Stimulated activated CD4-positive, alpha-beta T cell treated with anti-CD3 and anti-CD28 coated beads, Interleukin-4, amount 100 ng/mL, for 24 hours (primary cell): Measurements from ENCODE around the gene GUCY1A1.
"Not testable (repeated sequence)": the region's sequence is repeated elsewhere in the genome, so short reads cannot be mapped to it uniquely, and the experiment has no call there.

Experiments
- DNase-seq: peaks from one replicate; pipeline ENCODE4 v3.0.0-alpha.2; 2020

GUCY1A1 gene

DNA sequence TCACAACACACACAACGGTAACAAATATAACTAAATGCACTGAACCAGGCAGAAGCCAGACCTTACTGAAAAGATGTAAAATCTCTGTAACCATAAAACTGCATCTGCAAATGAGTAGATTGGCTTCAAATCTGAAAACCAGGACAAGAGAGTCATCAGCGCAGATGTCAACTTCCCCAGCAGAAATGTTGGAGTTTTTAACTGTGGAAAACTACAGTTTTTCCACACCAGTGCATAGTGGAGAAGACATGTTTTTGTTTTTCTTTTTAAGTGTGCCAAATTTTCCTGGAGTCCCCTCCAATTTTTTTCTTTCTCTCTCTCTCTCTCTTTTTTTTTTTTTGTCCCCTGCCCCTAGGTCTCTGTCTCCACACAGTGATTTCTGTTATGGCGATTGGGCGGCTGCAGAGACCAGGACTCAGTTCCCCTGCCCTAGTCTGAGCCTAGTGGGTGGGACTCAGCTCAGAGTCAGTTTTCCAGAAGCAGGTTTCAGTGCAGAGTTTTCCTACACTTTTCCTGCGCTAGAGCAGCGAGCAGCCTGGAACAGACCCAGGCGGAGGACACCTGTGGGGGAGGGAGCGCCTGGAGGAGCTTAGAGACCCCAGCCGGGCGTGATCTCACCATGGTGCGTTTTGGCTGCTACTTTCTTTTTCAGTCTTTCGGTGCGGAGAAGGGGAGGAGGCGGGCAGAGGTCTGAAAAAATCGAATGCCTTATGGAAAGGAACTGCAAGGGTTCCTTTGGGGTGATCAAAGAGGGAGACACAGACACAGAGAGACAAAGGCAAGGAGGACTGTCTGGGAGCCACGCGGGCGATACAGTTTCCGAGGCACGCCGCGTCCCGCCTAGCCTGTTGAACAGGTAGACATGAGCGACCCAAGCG lies at the start of gene GUCY1A1:
Gene GUCY1A1, plus strand, starts transcription at position 505 of the 878 bp plus-strand sequence. CDS start 30,020 bp downstream, outside the sequence.
- no peak for DNase-seq

DNA sequence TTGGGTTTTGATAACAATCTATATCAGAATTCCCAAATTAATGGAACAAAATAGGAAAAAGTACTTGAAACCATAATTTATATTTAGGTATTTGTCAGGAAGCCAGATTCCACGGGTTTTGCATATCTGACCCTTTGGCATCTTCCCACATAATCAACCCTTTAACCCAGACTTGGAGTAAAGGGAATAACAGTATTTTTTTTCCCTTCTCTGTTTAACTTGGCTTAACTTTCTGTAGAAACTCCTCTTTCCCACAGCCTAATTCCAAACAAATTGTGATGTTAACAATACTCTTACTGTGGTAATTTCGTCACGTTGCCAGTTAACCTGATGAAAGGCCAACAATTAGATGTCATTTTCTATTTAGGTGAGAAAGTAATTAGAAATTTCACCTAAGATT lies 49.4 kb upstream of the GUCY1A1 start:
- no peak for DNase-seq

DNA sequence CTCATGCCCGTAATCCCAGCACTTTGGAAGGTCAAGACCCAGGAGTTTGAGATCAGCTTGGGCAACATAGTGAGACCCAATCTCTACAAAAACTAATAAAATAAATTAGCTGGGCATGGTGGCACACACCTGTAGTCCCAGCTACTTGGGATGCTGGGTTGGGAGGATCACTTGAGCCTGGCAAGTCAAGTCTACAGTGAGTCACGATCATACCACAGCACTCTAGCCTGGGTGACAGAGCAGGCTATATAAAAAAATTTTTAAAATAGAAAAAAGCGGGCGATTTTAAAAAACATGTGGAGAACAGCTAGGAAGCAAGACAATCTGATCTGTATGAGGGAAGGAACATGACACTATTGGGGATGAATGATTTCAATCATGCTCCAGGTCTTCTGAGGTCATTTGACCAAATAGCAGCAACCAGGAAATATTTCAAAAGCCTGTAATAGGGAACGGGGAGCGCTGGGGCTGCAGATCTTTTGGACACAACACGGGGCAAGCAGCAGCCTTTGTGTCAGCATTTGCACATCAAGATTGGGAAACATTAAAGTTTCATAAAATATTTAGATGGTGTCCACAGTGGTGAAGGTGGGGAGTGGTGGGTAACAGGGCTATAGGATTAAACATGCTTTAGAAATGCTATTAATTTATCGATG lies 48.3 kb upstream of the GUCY1A1 start:
- no peak for DNase-seq

GRCh38 chr4:155620637-155621036 lies 46.0 kb upstream of the GUCY1A1 start:
- no peak for DNase-seq

DNA sequence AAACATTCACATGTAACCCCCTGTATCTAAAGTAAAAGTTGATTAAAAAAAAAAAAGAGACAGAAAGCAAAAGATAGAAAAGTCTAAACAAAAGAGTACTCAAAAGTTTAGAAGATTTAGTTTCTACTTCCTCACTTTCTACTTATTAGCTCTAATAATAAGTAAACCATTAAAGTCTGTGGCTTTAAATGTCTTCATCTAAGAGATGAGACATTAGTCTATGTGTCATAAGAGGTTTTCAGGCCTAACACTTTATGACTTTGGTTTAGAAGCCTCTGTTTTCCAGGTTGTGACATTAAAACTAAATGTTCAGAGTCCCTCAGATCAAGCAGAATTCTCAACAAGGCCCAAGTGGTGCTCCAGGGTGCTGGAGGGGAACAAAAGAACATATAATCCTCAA lies 42.2 kb upstream of the GUCY1A1 start:
- DNase-seq, result no peak

- DNase-seq, result no peak
Measured at GRCh38 chr4:155626561-155626960, 40.1 kb upstream of the GUCY1A1 start.

GRCh38 chr4:155629183-155629825 lies 37.3 kb upstream of the GUCY1A1 start:
- DNase-seq, result no peak

GRCh38 chr4:155629956-155630355 lies 36.7 kb upstream of the GUCY1A1 start:
- DNase-seq, result no peak

DNA sequence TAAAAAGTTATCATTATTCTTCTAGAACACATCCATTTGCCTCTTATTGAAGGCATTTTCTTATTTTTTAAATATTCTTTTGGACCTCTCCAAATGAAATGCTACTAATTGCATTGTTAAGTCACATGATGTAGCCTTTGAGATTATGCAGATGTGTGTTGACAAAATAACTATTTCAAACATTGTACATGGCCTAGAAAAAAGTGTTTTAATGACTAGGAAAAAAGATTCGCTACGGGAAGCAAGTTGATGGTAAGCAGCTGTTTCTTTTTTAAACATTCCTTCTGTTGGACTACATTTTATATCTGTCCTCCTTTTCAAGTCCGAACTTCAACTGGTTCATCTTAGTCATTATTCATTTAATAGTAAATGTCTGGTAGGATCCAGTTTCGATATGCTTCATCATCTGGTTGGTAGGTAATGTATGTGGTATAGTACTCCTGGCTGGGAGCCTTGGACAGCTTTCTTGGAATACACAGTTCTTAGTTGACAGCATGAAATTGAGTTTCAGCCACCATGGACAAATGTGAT lies 34.3 kb upstream of the GUCY1A1 start:
- no peak for DNase-seq

GRCh38 chr4:155638195-155638965 lies 28.3 kb upstream of the GUCY1A1 start:
- DNase-seq, result no peak

GRCh38 chr4:155639704-155640523 lies 26.7 kb upstream of the GUCY1A1 start:
- DNase-seq, result no peak

- no peak for DNase-seq
Measured at GRCh38 chr4:155640751-155641150, 25.9 kb upstream of the GUCY1A1 start.

DNA sequence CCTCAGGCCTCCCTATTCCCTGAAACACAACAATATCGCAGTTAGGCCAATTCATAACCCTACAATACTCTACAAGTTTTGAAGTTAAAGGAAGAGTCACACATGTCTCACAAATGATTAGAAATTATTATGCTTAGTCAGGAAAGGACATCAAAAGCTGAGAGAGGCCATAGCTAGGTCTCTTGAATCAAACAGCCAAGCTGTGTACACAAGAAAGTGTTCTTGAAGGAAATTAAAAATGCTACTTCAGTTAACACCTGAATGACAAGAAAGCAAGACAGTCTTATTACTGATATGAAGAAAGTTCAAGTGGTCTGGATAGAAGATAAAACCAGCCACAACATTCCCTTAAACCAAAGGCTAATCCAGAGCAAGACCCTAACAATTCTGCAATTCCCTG lies 23.6 kb upstream of the GUCY1A1 start:
- DNase-seq, result no peak

DNA sequence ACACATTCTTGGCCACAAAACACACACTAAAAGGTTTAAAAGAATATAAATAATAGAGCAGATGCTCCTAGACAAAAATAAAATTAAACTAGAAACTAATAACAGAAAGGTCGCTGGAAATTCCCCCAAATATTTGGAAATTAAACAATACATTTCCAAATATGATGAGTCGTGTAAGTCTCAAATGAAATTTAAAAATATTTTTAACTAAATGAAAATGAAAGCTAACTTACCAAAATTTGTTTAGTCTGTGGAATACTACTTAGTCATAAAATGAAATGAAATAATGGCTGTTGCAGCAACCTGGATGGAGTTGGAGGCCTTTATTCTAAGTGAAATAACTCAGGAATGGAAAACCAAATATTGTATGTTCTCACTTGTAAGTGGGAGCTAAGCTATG lies 20.6 kb upstream of the GUCY1A1 start:
- no peak for DNase-seq

GRCh38 chr4:155650785-155651184 lies 15.9 kb upstream of the GUCY1A1 start:
- not testable (repeated sequence) for DNase-seq

DNA sequence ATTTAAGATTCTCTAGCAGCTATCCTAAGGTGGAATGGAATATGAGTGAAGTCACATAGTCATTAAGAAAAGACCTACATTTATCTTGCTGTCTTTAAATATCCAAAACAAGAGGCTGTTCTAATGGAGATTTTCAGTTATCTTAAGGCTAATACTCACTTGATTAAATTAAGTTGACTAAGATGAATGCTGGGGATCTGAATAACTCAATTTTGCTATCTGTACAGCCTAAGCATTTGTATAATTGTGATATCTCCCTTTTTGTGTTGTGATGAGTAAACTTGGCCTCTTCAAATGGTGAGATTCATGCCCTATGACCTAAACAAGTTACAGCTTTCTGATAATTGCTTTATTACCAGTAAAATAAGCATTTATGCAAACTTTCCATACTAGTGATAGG lies 13.6 kb upstream of the GUCY1A1 start:
- no peak for DNase-seq

DNA sequence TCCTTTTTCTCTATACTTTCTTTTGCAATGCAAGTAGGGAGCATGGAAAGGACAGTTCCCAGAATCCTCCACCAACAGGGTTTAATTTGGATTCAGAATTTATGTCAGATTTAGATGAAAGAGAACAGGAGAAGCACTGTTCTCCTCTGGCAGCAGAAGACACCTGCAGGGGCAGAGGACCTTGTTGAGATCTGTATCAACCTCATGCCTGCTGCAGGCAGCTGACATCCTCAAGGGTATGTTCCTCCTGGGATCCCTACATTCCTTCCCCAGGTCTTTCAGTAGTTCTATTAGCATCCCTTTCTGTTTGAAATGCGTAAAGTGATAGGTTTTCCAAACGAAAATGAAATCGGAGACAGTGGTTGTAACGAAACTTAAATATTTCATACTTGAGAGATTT lies 10.6 kb upstream of the GUCY1A1 start:
- DNase-seq, result no peak

- DNase-seq, result no peak
Measured at GRCh38 chr4:155657169-155657568, 9.5 kb upstream of the GUCY1A1 start.

- DNase-seq, result no peak
Measured at GRCh38 chr4:155657985-155658680, 8.5 kb upstream of the GUCY1A1 start.

DNA sequence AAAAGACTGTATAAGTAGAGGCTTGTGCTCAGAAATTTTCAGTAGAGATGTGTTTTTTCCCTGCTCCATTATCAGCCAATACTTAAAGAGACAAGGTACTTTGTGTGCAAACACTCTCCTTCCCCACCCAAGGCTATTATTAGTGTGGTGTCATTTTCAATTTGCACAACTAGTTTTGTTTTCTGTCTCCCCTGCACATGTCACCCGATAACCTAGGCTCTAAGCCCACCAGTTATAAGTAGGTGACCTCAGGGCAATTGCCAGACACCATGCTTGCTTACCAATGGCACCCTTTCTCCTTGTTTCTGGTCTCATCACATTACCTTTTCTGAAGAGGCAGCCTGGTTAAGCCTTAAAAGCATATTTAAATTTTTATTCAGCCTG lies 8.0 kb upstream of the GUCY1A1 start:
- no peak for DNase-seq

- no peak for DNase-seq
Measured at GRCh38 chr4:155659176-155659575, 7.5 kb upstream of the GUCY1A1 start.
